ENCODE results near the gene LAS1L.

DNA sequence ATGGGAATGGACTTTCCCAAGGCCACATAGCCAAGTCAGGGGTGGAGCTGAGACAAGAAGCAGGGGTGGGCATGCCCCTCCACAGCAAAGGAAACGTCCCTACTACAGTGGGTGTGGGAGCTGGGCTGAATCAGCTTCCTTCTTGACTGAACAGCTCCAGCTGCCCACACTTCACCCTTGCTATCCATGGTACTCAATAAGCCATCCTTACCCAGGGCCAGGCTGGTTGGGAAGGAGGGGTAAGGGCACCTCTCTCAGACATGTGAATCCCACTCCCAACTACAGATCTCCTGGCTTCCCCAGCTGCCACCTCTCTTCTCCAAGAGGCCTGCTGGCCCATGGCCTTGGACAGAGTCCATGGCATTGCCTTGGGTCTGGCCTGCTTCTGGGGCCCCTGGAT lies 21.0 kb downstream of the LAS1L start:
- TF ChIP-seq, protein P1, sequence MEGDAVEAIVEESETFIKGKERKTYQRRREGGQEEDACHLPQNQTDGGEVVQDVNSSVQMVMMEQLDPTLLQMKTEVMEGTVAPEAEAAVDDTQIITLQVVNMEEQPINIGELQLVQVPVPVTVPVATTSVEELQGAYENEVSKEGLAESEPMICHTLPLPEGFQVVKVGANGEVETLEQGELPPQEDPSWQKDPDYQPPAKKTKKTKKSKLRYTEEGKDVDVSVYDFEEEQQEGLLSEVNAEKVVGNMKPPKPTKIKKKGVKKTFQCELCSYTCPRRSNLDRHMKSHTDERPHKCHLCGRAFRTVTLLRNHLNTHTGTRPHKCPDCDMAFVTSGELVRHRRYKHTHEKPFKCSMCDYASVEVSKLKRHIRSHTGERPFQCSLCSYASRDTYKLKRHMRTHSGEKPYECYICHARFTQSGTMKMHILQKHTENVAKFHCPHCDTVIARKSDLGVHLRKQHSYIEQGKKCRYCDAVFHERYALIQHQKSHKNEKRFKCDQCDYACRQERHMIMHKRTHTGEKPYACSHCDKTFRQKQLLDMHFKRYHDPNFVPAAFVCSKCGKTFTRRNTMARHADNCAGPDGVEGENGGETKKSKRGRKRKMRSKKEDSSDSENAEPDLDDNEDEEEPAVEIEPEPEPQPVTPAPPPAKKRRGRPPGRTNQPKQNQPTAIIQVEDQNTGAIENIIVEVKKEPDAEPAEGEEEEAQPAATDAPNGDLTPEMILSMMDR (conservative IDR thresholded peaks at IDR 0.05), result no peak
- no peak for TF ChIP-seq ZFX (IDR thresholded peaks at IDR 0.05)

Measured in C4-2B (cell line).